Common myeloid progenitor, CD34-positive (primary cell): ENCODE measurements around the gene GRIK1.

Experiments
- CTCF ChIA-PET: fragments of 350-600 bp; sonication (Branson Sonifier 250); formaldehyde crosslinking; loops from one replicate; lab custom pipeline; 2021; ENCODE audit warnings: antibody characterized with exemption; lab: Charles Lee
- POLR2A ChIA-PET: fragments of 350-600 bp; sonication (Branson Sonifier 250); formaldehyde crosslinking; loops from one replicate; lab custom pipeline; 2021; ENCODE audit warnings: antibody characterized with exemption; lab: Charles Lee
- DNase-seq, 3 donors: peaks; one replicate each; pipeline versions ENCODE4 v3.0.0 to v3.0.0-alpha.2; 2013
- H3K27ac ChIP-seq, 2 experiments: 1 replicate in 1 of 2; 2 replicates in 1 of 2; pipeline ENCODE4 v1.7.0; 2013; ENCODE audit warnings: inconsistent platforms in 2 of 2, low read length in 2 of 2, mild to moderate bottlenecking in 2 of 2, low read depth in 1 of 2, moderate library complexity in 1 of 2; ENCODE audit not compliant: severe bottlenecking in 2 of 2, insufficient read depth in 1 of 2, poor library complexity in 1 of 2
- H3K27me3 ChIP-seq, 5 experiments: replicated peaks in 2 of 5; 1 replicate in 3 of 5; 2 replicates in 2 of 5; pipeline versions ENCODE4 v1.6.1 to v1.7.0; 2013; ENCODE audit warnings: low read length in 4 of 5, mild to moderate bottlenecking in 2 of 5, moderate library complexity in 2 of 5, inconsistent platforms in 1 of 5; ENCODE audit not compliant: insufficient read depth in 5 of 5, control insufficient read depth in 4 of 5
- H3K36me3 ChIP-seq, 4 experiments: 1 replicate in 2 of 4; 2 replicates in 2 of 4; pipeline versions ENCODE4 v1.6.1 to v1.7.0; 2013; ENCODE audit warnings: low read length in 3 of 4, control low read depth in 1 of 4, mild to moderate bottlenecking in 1 of 4; ENCODE audit not compliant: control insufficient read depth in 4 of 4, insufficient read depth in 4 of 4
- H3K4me1 ChIP-seq, 4 experiments: 1 replicate in 3 of 4; 2 replicates in 1 of 4; pipeline versions ENCODE4 v1.6.1 to v1.7.1; 2013; ENCODE audit warnings: low read length in 3 of 4, mild to moderate bottlenecking in 3 of 4, control low read depth in 1 of 4, inconsistent platforms in 1 of 4, moderate library complexity in 1 of 4; ENCODE audit not compliant: control insufficient read depth in 4 of 4, insufficient read depth in 4 of 4; ENCODE audit errors: control extremely low read depth in 1 of 4
- H3K4me3 ChIP-seq, 7 experiments: 1 replicate in 4 of 7; 2 replicates in 3 of 7; pipeline versions ENCODE4 v1.5.1 to v1.7.0; 2013; ENCODE audit warnings: mild to moderate bottlenecking in 7 of 7, low read length in 6 of 7, moderate library complexity in 6 of 7, inconsistent platforms in 2 of 7, low read depth in 2 of 7, control low read depth in 1 of 7; ENCODE audit not compliant: insufficient read depth in 4 of 7, control insufficient read depth in 1 of 7; ENCODE audit errors: extremely low read depth in 1 of 7
- H3K9me3 ChIP-seq, 5 experiments: 1 replicate in 4 of 5; 2 replicates in 1 of 5; pipeline versions ENCODE4 v1.6.1 to v1.7.1; 2013; ENCODE audit warnings: low read length in 4 of 5, mild to moderate bottlenecking in 2 of 5, inconsistent platforms in 1 of 5, low read depth in 1 of 5, moderate library complexity in 1 of 5; ENCODE audit not compliant: control insufficient read depth in 4 of 5, insufficient read depth in 2 of 5; ENCODE audit errors: control extremely low read depth in 1 of 5
- WGBS: methylation state at CpG from one replicate; pipeline ENCODE4 v1.1.5; 2013; ENCODE audit not compliant: insufficient coverage; 5-methylcytosine and 5-hydroxymethylcytosine counted together

The GRIK1 gene

GRCh38 chr21:29928537-29928936 lies 11.3 kb downstream of the GRIK1 start:
- H3K4me1 ChIP-seq = no peaks in the 10 kb centered on the region
- 94% methylated on average over 2 of the region's 4 CpGs for WGBS
- peaks cover 0 to 3% (median 0%) of the 10 kb centered on the region in 5 experiments for H3K27me3 ChIP-seq
- CTCF ChIA-PET = no interaction called here
- no peak overlapping the region for H3K27ac ChIP-seq
- POLR2A ChIA-PET = no interaction called here
- H3K36me3 ChIP-seq = no peaks in the 10 kb centered on the region
- H3K9me3 ChIP-seq = no peaks in the 10 kb centered on the region
- no peak overlapping the region for H3K4me3 ChIP-seq
- no peak for DNase-seq

DNA sequence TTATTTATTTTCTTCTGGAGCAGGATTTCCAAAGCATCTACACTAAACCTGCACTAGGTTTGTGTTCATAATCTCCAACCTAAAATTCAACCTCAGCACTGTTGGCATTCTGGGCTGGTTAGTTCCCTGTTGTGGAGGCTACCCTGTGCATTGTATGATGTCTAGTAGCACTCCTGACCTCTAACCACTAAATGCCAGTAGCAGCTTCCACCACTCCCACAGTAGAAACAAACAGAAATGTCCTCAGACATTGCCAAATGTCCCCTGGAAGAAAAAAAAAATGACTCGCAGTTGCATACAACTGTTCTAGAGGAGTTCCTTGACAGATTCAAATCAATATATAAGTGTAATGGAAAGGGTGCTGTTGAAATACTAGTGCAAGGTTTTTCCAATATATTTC lies 18.9 kb downstream of the GRIK1 start:
- H3K4me1 ChIP-seq = no peaks in the 10 kb centered on the region
- ChIA-PET POLR2A (no interaction called here), CTCF (no interaction called here)
- no peak overlapping the region for H3K4me3 ChIP-seq
- no peak overlapping the region for H3K27ac ChIP-seq
- no CpG with 5 or more reads among the region's 1 CpG for WGBS
- DNase-seq = no peak
- H3K36me3 ChIP-seq = no peaks in the 10 kb centered on the region
- no peaks in the 10 kb centered on the region for H3K9me3 ChIP-seq
- H3K27me3 ChIP-seq = no peaks in the 10 kb centered on the region

DNA sequence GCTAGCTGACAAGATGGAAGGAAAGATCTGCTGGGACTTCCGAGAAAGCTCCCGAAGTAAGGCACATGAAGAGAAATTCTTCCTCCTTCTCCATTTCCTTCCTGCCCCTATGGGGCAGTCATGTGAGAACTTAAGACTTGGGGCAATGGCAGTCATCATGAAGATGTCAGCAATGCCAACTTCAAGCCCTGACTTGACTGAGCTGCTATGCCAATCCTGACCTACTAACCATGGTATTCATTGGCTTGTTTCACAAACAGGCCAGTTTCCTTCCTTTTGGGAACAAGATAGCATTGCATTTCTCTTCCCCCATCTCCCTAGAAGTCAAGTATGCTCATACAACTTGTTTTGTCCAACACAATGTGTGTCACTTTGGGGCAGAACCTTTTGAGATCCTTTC lies 25.5 kb downstream of the GRIK1 start:
- Histone ChIP-seq H3K9me3 (peaks cover 0 to 7% (median 0%) of the 10 kb centered on the region in 5 experiments), H3K4me1 (no peaks in the 10 kb centered on the region), H3K4me3 (no peak overlapping the region), H3K27ac (no peak overlapping the region), H3K36me3 (no peaks in the 10 kb centered on the region), H3K27me3 (no peaks in the 10 kb centered on the region)
- POLR2A ChIA-PET = no interaction called here
- DNase-seq = no peak
- CTCF ChIA-PET = no interaction called here
- WGBS = 95% methylated on average over 2 of the region's 2 CpGs

DNA sequence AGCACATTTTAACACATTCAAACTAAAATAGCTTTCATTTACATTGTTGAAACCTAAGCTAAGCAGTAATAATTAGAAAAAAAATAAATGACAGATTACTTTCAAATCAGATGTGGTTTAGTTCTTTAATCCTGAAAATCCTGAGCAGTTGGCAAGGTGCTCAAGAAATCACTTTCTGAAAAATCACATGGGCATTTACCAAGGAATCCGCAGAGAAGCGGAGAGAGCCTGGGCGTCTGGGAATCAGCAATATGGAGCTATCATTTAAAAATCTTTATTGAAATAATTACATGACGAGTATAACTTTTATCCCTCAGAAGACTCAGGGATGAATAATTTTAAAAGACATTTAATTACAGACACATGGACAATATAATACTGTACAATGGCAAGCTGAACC lies 30.2 kb downstream of the GRIK1 start:
- POLR2A ChIA-PET = no interaction called here

DNA sequence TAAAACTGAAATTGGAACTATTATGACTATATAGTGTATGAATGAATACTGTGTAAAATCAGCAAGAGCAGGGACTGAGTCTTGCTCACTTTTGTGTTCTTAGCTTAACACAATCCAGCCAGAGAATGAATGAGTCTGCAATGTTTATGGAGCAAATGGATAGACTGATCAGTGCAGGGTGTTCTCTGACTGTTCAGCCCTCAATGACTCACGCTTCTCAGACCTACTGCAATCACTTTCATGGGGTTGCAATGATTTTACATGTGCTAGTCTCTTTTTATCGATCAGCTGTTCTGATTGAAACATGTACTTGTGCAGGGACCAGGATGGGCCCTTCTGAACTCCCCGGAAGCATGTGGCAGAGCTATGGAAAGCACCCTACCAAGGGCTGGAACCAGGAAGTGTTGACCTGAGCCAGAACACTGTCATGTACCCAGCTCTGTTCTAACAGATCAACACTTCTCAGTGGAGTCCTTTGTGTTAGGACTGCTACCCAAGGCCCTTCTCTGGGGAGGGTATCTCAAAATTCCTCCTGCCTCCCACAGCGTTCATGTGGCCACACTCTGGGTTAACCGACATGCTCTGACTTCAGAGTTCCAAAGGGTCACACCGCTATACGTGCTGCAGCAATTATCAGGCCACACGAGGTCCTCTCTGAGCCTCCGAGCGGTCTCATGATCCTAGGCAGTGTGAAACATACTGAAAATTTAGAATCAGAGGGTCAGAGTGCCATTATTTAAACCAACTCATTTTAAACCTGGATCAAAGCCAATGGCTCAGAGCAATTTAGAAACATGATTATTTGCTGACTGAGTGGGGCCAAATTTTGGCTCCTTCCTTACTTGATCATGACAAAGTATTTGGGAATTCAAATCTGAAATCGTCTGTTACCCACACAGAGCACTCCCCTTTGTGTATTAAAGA lies 35.2 kb downstream of the GRIK1 start:
- ChIA-PET CTCF (no interaction called here), POLR2A (no interaction called here)
- Histone ChIP-seq H3K9me3 (no peaks in the 10 kb centered on the region), H3K27ac (no peak overlapping the region), H3K4me1 (no peaks in the 10 kb centered on the region), H3K27me3 (no peaks in the 10 kb centered on the region), H3K4me3 (no peak overlapping the region), H3K36me3 (no peaks in the 10 kb centered on the region)
- 89% methylated on average over 10 of the region's 11 CpGs for WGBS
- no peak for DNase-seq

More for the DNA sequence above, 30.2 kb downstream of the GRIK1 start:
- Histone ChIP-seq H3K4me1 (no peaks in the 10 kb centered on the region), H3K36me3 (no peaks in the 10 kb centered on the region), H3K27ac (no peak overlapping the region), H3K4me3 (no peak overlapping the region), H3K27me3 (no peaks in the 10 kb centered on the region), H3K9me3 (peaks cover 0 to 7% (median 0%) of the 10 kb centered on the region in 5 experiments)
- no CpG with 5 or more reads among the region's 4 CpGs for WGBS
- DNase-seq = no peak
- CTCF ChIA-PET = no interaction called here

DNA sequence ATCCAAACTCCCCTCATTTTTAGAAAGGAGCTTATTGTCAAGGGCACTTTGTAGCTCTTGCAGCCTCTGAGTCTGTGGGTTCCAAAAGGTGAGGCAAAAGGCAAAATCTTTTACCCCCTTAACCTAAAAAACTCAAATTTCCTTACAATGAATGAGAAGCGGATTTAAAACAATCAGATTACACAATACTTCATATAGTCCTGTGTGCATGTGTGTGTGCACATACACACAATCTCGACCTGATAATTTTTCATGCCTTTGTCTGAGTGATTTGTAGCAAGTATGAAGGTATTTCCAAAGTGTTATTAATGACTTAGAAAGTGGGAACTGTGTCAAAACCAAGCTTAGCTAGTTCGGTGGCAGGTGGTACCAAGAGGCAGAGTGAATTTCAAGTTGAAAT lies 42.9 kb downstream of the GRIK1 start:
- Histone ChIP-seq H3K27me3 (no peaks in the 10 kb centered on the region), H3K27ac (no peak overlapping the region), H3K9me3 (no peaks in the 10 kb centered on the region), H3K36me3 (no peaks in the 10 kb centered on the region), H3K4me3 (no peak overlapping the region), H3K4me1 (no peaks in the 10 kb centered on the region)
- no peak for DNase-seq
- POLR2A ChIA-PET = no interaction called here
- 81% methylated on average over 2 of the region's 3 CpGs for WGBS
- CTCF ChIA-PET = no interaction called here

DNA sequence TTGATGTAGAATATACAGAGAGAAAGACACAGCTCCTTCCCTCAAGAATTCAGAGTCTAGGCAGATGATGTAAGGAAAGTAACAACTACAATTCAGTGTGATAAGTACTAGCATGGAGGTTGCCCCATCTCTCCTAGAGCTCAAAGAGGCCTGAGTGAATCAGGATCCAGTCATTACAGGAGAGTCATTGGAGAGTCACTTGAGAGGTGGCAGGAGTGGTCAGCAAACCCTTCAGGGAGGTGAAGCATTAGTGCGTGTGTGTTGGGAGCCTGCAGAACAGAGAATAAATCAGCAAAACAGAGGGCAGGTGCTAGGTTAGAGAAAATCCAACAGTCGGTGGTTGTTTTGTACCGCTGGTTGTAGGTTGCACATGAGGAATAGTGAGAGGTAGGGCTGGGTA lies 46.1 kb downstream of the GRIK1 start:
- no peaks in the 10 kb centered on the region for H3K27me3 ChIP-seq
- 97% methylated on average over 3 of the region's 3 CpGs for WGBS
- H3K27ac ChIP-seq = no peak overlapping the region
- POLR2A ChIA-PET = no interaction called here
- H3K4me1 ChIP-seq = peaks cover 0 to 3% (median 0%) of the 10 kb centered on the region in 4 experiments
- H3K36me3 ChIP-seq = no peaks in the 10 kb centered on the region
- CTCF ChIA-PET = no interaction called here
- no peaks in the 10 kb centered on the region for H3K9me3 ChIP-seq
- DNase-seq = no peak
- no peak overlapping the region for H3K4me3 ChIP-seq
